ENCODE results near the gene VASH1. TPM values are rescaled to one million over a fixed set of nuclear protein-coding genes. Genes with fewer than 3 reads are reported as not detected.

VASH1 gene
- total and polyA plus RNA-seq, 2 of the 13 experiments (the other 11 are each of a cell fraction or from before 2014, with no cell fraction given): 0.11 to 0.24 TPM

DNA sequence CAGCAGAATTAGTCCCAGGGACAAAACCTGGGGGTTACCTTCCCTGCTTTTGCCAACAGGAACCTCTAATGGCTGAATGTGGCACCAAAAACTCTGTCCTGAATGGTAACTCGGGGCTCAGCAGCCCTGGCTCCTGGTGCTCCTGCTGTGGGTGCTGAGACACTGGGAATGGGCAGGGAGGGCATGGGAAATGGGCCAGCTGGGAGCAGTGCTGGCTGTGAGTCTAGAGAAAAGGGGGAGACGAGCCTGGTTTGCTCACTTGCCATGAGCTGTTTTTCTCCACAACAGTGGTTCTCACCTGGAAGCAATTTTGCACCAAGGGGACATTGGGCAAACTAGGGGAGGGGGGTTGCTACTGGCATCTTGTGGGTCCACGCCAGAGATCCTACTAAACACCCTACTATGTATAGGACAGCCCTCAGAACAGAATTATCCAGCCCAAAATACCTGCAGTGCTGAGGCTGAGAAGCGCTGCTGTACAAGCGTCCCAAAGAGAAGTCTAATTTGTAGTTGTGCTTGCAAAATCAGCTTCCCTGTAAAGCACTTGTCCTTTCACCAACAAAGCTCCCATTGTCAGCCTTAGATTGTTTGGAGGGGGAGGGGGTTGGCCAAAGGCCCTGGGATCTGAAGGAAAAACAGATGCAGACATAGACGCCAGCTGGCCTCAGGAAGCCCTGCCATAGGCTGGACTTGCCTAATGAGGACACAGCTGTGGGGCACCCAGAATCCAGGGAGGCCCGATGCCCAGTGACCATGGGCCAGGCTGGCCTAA is 68.6 kb downstream of the VASH1 start (continued):
- no peak for TF ChIP-seq FUBP1 (CRISPR knock-in tag; IDR thresholded peaks at IDR 0.05; ENCODE audit: borderline replicate concordance)
- peak; percentile 48; the same call in 1 of the 2 replicates for TF ChIP-seq ZNF331 (CRISPR knock-in tag; IDR thresholded peaks at IDR 0.05)
- no peak for TF ChIP-seq MED13 (CRISPR knock-in tag; IDR thresholded peaks at IDR 0.05)
- no peak for TF ChIP-seq ZNF878 (CRISPR knock-in tag; IDR thresholded peaks at IDR 0.05)
- no peak for TF ChIP-seq ZC3H13 (CRISPR knock-in tag; IDR thresholded peaks at IDR 0.05)
- TF ChIP-seq, protein P1, sequence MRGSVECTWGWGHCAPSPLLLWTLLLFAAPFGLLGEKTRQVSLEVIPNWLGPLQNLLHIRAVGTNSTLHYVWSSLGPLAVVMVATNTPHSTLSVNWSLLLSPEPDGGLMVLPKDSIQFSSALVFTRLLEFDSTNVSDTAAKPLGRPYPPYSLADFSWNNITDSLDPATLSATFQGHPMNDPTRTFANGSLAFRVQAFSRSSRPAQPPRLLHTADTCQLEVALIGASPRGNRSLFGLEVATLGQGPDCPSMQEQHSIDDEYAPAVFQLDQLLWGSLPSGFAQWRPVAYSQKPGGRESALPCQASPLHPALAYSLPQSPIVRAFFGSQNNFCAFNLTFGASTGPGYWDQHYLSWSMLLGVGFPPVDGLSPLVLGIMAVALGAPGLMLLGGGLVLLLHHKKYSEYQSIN (CRISPR knock-in tag; IDR thresholded peaks at IDR 0.05; ENCODE audit: borderline replicate concordance): no peak
- TF ChIP-seq, protein P2, sequence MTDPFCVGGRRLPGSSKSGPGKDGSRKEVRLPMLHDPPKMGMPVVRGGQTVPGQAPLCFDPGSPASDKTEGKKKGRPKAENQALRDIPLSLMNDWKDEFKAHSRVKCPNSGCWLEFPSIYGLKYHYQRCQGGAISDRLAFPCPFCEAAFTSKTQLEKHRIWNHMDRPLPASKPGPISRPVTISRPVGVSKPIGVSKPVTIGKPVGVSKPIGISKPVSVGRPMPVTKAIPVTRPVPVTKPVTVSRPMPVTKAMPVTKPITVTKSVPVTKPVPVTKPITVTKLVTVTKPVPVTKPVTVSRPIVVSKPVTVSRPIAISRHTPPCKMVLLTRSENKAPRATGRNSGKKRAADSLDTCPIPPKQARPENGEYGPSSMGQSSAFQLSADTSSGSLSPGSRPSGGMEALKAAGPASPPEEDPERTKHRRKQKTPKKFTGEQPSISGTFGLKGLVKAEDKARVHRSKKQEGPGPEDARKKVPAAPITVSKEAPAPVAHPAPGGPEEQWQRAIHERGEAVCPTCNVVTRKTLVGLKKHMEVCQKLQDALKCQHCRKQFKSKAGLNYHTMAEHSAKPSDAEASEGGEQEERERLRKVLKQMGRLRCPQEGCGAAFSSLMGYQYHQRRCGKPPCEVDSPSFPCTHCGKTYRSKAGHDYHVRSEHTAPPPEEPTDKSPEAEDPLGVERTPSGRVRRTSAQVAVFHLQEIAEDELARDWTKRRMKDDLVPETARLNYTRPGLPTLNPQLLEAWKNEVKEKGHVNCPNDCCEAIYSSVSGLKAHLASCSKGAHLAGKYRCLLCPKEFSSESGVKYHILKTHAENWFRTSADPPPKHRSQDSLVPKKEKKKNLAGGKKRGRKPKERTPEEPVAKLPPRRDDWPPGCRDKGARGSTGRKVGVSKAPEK (CRISPR knock-in tag; IDR thresholded peaks at IDR 0.05; ENCODE audit: borderline replicate concordance): no peak
- no peak for TF ChIP-seq ZNF709 (CRISPR knock-in tag; IDR thresholded peaks at IDR 0.05)
- TF ChIP-seq HMG20B (CRISPR knock-in tag; conservative IDR thresholded peaks at IDR 0.05): no peak
- TF ChIP-seq, protein P3, sequence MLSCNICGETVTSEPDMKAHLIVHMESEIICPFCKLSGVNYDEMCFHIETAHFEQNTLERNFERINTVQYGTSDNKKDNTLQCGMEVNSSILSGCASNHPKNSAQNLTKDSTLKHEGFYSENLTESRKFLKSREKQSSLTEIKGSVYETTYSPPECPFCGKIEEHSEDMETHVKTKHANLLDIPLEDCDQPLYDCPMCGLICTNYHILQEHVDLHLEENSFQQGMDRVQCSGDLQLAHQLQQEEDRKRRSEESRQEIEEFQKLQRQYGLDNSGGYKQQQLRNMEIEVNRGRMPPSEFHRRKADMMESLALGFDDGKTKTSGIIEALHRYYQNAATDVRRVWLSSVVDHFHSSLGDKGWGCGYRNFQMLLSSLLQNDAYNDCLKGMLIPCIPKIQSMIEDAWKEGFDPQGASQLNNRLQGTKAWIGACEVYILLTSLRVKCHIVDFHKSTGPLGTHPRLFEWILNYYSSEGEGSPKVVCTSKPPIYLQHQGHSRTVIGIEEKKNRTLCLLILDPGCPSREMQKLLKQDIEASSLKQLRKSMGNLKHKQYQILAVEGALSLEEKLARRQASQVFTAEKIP (CRISPR knock-in tag; IDR thresholded peaks at IDR 0.05; ENCODE audit: borderline replicate concordance): no peak
- no peak for TF ChIP-seq GZF1 (CRISPR knock-in tag; IDR thresholded peaks at IDR 0.05)
- TF ChIP-seq SP140L (CRISPR knock-in tag; IDR thresholded peaks at IDR 0.05; ENCODE audit: borderline replicate concordance): 0 out of 2 replicates have a peak, but pooled peaks have one; percentile 61
- no peak for TF ChIP-seq MIXL1 (CRISPR knock-in tag; IDR thresholded peaks at IDR 0.05)
- TF ChIP-seq FOXA3 (CRISPR knock-in tag; IDR thresholded peaks at IDR 0.05): no peak
- peak; percentile 50; the same call in 1 of the 2 replicates for TF ChIP-seq HNF4A (CRISPR knock-in tag; IDR thresholded peaks at IDR 0.05)
- no peak for TF ChIP-seq GRHL1 (CRISPR knock-in tag; conservative IDR thresholded peaks at IDR 0.05)
- TF ChIP-seq ZNF883 (CRISPR knock-in tag; IDR thresholded peaks at IDR 0.05; ENCODE audit: not compliant biosample characterization): no peak
- no peak for TF ChIP-seq ATAD3A (CRISPR knock-in tag; IDR thresholded peaks at IDR 0.05)
- no peak for TF ChIP-seq SP1 (IDR thresholded peaks at IDR 0.05)
- TF ChIP-seq SP1 (CRISPR knock-in tag; IDR thresholded peaks at IDR 0.05): no peak
- TF ChIP-seq GATA4 (IDR thresholded peaks at IDR 0.05; ENCODE audit: borderline replicate concordance, low read depth): no peak
